Endothelial cell of umbilical vein (primary cell): ENCODE results near the gene ANKRD27. TPM values are rescaled to one million over a fixed set of nuclear protein-coding genes. Genes with fewer than 3 reads are reported as not detected.

ENCODE experiments used
- BruUV-seq: library from RNA; stranded (reverse); fragments of 400-500 nt; replicated peaks from 2 replicates; lab custom pipeline; 2021; lab: Mats Ljungman, UMichigan
- CTCF ChIA-PET: fragments of 300-600, 350-600 bp; sonication (Branson Sonifier 250); formaldehyde crosslinking; loops from one replicate; lab custom pipeline; 2021; ENCODE audit warnings: antibody characterized with exemption, inconsistent platforms; lab: Charles Lee
- POLR2A ChIA-PET: fragments of 300-600, 350-600 bp; sonication (Branson Sonifier 250); formaldehyde crosslinking; loops from one replicate; lab custom pipeline; 2021; ENCODE audit warnings: antibody characterized with exemption, inconsistent platforms; lab: Charles Lee
- DNase-seq: peaks from one replicate; pipeline ENCODE4 v3.0.0-alpha.2; 2011; ENCODE audit warnings: low read depth, low spot score
- FAIRE-seq: peaks from 2 replicates; lab custom pipeline; 2011; peaks lifted over from hg19 to GRCh38; lab: Jason Lieb, UNC
- H2AFZ ChIP-seq: 2 replicates; pipeline ENCODE4 v1.6.0; 2012; ENCODE audit warnings: low read depth, low read length, control low read depth, inconsistent platforms
- H3K27ac ChIP-seq: 2 replicates; pipeline ENCODE4 v1.5.1; 2011; ENCODE audit warnings: low read depth, mild to moderate bottlenecking, control low read depth, low read length, moderate library complexity; ENCODE audit not compliant: insufficient read depth
- H3K27me3 ChIP-seq, 2 experiments: 2 replicates each; pipeline versions ENCODE4 v1.6.0 to v1.6.1; 2011; ENCODE audit warnings: low read length in 2 of 2, mixed read lengths in 1 of 2; ENCODE audit not compliant: control insufficient read depth in 2 of 2, insufficient read depth in 2 of 2
- H3K36me3 ChIP-seq, 2 experiments: 2 replicates in 1 of 2; 3 replicates in 1 of 2; pipeline ENCODE4 v1.5.1; 2011; ENCODE audit warnings: low read length in 2 of 2, mild to moderate bottlenecking in 1 of 2, moderate library complexity in 1 of 2; ENCODE audit not compliant: control insufficient read depth in 2 of 2, insufficient read depth in 2 of 2; ENCODE audit errors: extremely low read depth in 1 of 2
- H3K4me1 ChIP-seq: 3 replicates; pipeline ENCODE4 v1.5.1; 2011; ENCODE audit warnings: mild to moderate bottlenecking, low read length; ENCODE audit not compliant: control insufficient read depth, insufficient read depth; ENCODE audit errors: extremely low read depth
- H3K4me2 ChIP-seq: 2 replicates; pipeline ENCODE4 v1.6.1; 2011; ENCODE audit warnings: low read length, control low read depth, mixed read lengths; ENCODE audit not compliant: insufficient read depth
- H3K4me3 ChIP-seq, 3 experiments: fragments of 200-600 bp in 1 of 3; sonication (generic), shearing (Covaris generic) in 1 of 3; replicated peaks in 1 of 3; 2 replicates each; pipeline ENCODE4 v1.5.1; 2011 to 2016; ENCODE audit warnings: control low read depth in 3 of 3, low read length in 3 of 3, mild to moderate bottlenecking in 2 of 3, inconsistent platforms in 1 of 3, low read depth in 1 of 3, moderate library complexity in 1 of 3; ENCODE audit not compliant: insufficient read depth in 1 of 3
- H3K79me2 ChIP-seq: 2 replicates; pipeline ENCODE4 v1.6.0; 2012; ENCODE audit warnings: low read length, inconsistent platforms; ENCODE audit not compliant: control insufficient read depth, insufficient read depth
- H3K9ac ChIP-seq: replicated peaks from 2 replicates; pipeline ENCODE3; 2011; ENCODE audit warnings: low read length, control low read depth; ENCODE audit not compliant: insufficient read depth; ENCODE audit errors: extremely low read depth
- H3K9me1 ChIP-seq: replicated peaks from 3 replicates; pipeline ENCODE4 v1.6.0; 2011; ENCODE audit warnings: mild to moderate bottlenecking, low read length; ENCODE audit not compliant: control insufficient read depth, insufficient read depth; ENCODE audit errors: extremely low read depth
- H3K9me3 ChIP-seq: replicated peaks from 2 replicates; pipeline ENCODE4 v1.5.1; 2012; ENCODE audit warnings: low read length, inconsistent platforms; ENCODE audit not compliant: control insufficient read depth, insufficient read depth
- H4K20me1 ChIP-seq: replicated peaks from 2 replicates; pipeline ENCODE3; 2011; ENCODE audit warnings: mild to moderate bottlenecking, low read length; ENCODE audit not compliant: control insufficient read depth, insufficient read depth; ENCODE audit errors: extremely low read depth
- CTCF ChIP-seq, 2 donors: IDR thresholded peaks; 1 replicate in 1 of 2; 2 replicates in 1 of 2; pipeline ENCODE4 v1.5.1; 2011; ENCODE audit warnings: low read length in 2 of 2, mild to moderate bottlenecking in 2 of 2, moderate library complexity in 2 of 2, control low read depth in 1 of 2, inconsistent platforms in 1 of 2, low read depth in 1 of 2; ENCODE audit not compliant: insufficient read depth in 1 of 2; ENCODE audit errors: extremely low read depth in 1 of 2
- EZH2 ChIP-seq: IDR thresholded peaks from 2 replicates; pipeline ENCODE4 v1.6.1; 2012; ENCODE audit warnings: borderline replicate concordance, low read depth, mild to moderate bottlenecking, moderate library complexity, low read length, inconsistent platforms; ENCODE audit not compliant: severe bottlenecking
- FOS ChIP-seq: IDR thresholded peaks from 2 replicates; pipeline ENCODE4 v1.6.1; 2011; ENCODE audit warnings: mild to moderate bottlenecking, low read length, moderate library complexity, borderline replicate concordance; ENCODE audit not compliant: insufficient read depth
- GATA2 ChIP-seq: IDR thresholded peaks from 2 replicates; pipeline ENCODE4 v1.7.0; 2011; ENCODE audit warnings: low read depth, mild to moderate bottlenecking, moderate library complexity, mixed read lengths, low read length; ENCODE audit not compliant: insufficient read length, insufficient read depth
- JUN ChIP-seq: IDR thresholded peaks from 2 replicates; pipeline ENCODE4 v1.6.1; 2011; ENCODE audit warnings: borderline replicate concordance, low read depth; ENCODE audit not compliant: insufficient read length, insufficient read depth
- MAX ChIP-seq: IDR thresholded peaks from 2 replicates; pipeline ENCODE4 v1.6.1; 2011; ENCODE audit not compliant: insufficient read depth, insufficient read length
- MYC ChIP-seq: IDR thresholded peaks from one replicate; pipeline ENCODE4 v1.6.1; 2011; ENCODE audit warnings: mild to moderate bottlenecking, low read depth, low read length
- POLR2A ChIP-seq: IDR thresholded peaks from 2 replicates; pipeline ENCODE4 v1.6.1; 2012; ENCODE audit warnings: low read depth, mild to moderate bottlenecking, control low read depth, low read length
- POLR2AphosphoS5 ChIP-seq: IDR thresholded peaks from 2 replicates; pipeline ENCODE4 v1.6.1; 2012; ENCODE audit warnings: low read depth, mild to moderate bottlenecking, control low read depth, low read length, moderate library complexity; ENCODE audit not compliant: insufficient read depth
- dilution Hi-C: fragments of 300-500 bp; cut with MboI; formaldehyde crosslinking; loops from one replicate; pipeline ENCODE4 v1.15.0; 2019; ENCODE audit warnings: low sequenced_read_pairs; ENCODE audit not compliant: extremely low pct_ligation_motif_present
- intact Hi-C: fragments of 100-400 bp; cut with micrococcal nuclease; formaldehyde crosslinking; loops from one replicate; pipeline ENCODE4 v1.10.0; 2022
- polyA plus RNA-seq, 4 experiments: library from polyadenylated mRNA; depleted of rRNA in 3 of 4; stranded (reverse) in 3 of 4; unstranded in 1 of 4; fragments of >200 nt; gene quantifications; 2 replicates each; pipeline versions ENCODE4 v1.2.1 to v1.2.3, GENCODE V29; 2011 to 2012; ENCODE audit warnings: missing spikeins in 1 of 4
- total RNA-seq: library from RNA; stranded (reverse); gene quantifications from 2 replicates; pipeline ENCODE4 v1.2.3, GENCODE V29; 2021

Gene ANKRD27
- total and polyA plus RNA-seq, 2 donors (not counting 3 experiments of a cell fraction or from before 2014, with no cell fraction given) = 18.3 to 37.4 TPM

- Histone ChIP-seq H3K36me3 (peaks cover 7 to 37% of the 10 kb centered on the region in 2 experiments), H3K4me1 (no peaks in the 10 kb centered on the region), H3K9ac (no peak overlapping the region), H3K4me2 (no peak overlapping the region), H3K79me2 (no peaks in the 10 kb centered on the region), H3K27ac (no peak overlapping the region), H4K20me1 (no peaks in the 10 kb centered on the region), H2AFZ (no peak overlapping the region), H3K9me3 (no peaks in the 10 kb centered on the region), H3K27me3 (no peaks in the 10 kb centered on the region), H3K9me1 (no peaks in the 10 kb centered on the region), H3K4me3 (no peak overlapping the region)
- intact Hi-C loops = no loop called here
- no peak for FAIRE-seq
- dilution Hi-C loops = no loop called here
- CTCF ChIA-PET = interaction anchor here (1.8 kb wide), 1 partner anchor 39 kb away, joined by 5 read pairs; no protein-coding TSS in a partner anchor
- TF ChIP-seq POLR2A (no peak), MYC (no peak), CTCF (IDR thresholded peaks at IDR 0.05; ENCODE audit: extremely low read depth in 1 of 2, insufficient read depth in 1 of 2, low read depth in 1 of 2, low read length in 2 of 2) (no peak)
- POLR2A ChIA-PET = no interaction called here
- no peak for DNase-seq
- BruUV-seq = no TSS peak
Measured at GRCh38 chr19:32638625-32639024, 36.4 kb downstream of the ANKRD27 start.

GRCh38 chr19:32637480-32637879, 37.5 kb downstream of the ANKRD27 start:
- Histone ChIP-seq H3K4me3 (no peak overlapping the region), H3K36me3 (peaks cover 3 to 27% of the 10 kb centered on the region in 2 experiments), H3K9me1 (no peaks in the 10 kb centered on the region), H3K9me3 (no peaks in the 10 kb centered on the region), H4K20me1 (no peaks in the 10 kb centered on the region), H2AFZ (no peak overlapping the region), H3K4me2 (no peak overlapping the region), H3K27ac (no peak overlapping the region), H3K79me2 (no peaks in the 10 kb centered on the region), H3K27me3 (no peaks in the 10 kb centered on the region), H3K4me1 (no peaks in the 10 kb centered on the region), H3K9ac (no peak overlapping the region)
- TF ChIP-seq MYC (no peak), JUN (no peak), CTCF (IDR thresholded peaks at IDR 0.05; ENCODE audit: extremely low read depth in 1 of 2, insufficient read depth in 1 of 2, low read depth in 1 of 2, low read length in 2 of 2) (no peak), MAX (no peak), GATA2 (no peak), EZH2 (no peak), FOS (no peak), POLR2A (no peak), POLR2AphosphoS5 (no peak)
- dilution Hi-C loops = no loop called here
- BruUV-seq = no TSS peak
- ChIA-PET CTCF (interaction anchor here (1.8 kb wide), 1 partner anchor 38 kb away, joined by 5 read pairs; no protein-coding TSS in a partner anchor), POLR2A (no interaction called here)
- FAIRE-seq (no peak), DNase-seq (no peak)
- intact Hi-C loops = no loop called here
